Left forelimb (tissue), 1 donor: Measurements from ENCODE around the gene DUSP11.
"Not testable (repeated sequence)": the region's sequence is repeated elsewhere in the genome, so short reads cannot be mapped to it uniquely, and the experiment has no call there.

ENCODE experiments used
- DNase-seq: peaks from one replicate; pipeline ENCODE4 v3.0.0-alpha.2; 2018; ENCODE audit warnings: low spot score

Gene DUSP11

DNA sequence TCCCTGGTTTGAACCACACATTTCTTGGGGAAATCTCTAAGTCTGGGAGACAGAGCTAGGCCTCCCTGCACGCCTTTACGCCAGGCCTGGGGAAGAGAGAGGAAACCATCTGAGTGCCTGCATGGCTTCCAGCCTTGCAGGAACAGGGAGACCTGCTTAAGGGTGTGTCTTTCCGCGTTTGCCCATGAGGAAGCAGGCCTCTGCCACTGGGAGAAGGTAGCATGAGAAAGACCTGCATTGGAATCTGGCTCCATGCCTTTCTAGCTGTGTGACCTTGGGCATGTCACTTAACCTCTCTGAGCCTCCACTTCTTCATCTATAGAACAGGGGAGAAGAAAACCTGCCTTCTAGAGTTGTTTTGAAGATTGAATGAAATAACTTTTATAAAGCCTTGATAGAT is 62.2 kb downstream of the DUSP11 start:
- DNase-seq, result not testable (repeated sequence)

DNA sequence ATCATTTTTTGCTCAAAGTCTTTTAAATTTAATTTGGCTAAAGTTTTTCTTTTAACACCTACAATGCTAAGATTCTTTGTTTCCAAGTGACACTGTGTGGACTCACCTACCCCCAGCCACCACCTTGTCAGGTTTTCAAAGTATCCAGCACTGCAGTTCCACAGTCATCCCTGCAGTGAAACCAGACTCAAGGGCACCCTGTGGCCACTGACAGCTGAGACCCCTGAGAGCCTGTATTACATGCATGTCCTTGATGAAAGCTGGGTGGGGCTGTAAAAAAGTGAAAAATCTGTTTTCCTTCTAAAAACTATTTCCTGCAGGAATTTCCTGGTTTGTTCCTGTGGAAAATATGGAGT is 62.7 kb downstream of the DUSP11 start:
- DNase-seq, result no peak

DNA sequence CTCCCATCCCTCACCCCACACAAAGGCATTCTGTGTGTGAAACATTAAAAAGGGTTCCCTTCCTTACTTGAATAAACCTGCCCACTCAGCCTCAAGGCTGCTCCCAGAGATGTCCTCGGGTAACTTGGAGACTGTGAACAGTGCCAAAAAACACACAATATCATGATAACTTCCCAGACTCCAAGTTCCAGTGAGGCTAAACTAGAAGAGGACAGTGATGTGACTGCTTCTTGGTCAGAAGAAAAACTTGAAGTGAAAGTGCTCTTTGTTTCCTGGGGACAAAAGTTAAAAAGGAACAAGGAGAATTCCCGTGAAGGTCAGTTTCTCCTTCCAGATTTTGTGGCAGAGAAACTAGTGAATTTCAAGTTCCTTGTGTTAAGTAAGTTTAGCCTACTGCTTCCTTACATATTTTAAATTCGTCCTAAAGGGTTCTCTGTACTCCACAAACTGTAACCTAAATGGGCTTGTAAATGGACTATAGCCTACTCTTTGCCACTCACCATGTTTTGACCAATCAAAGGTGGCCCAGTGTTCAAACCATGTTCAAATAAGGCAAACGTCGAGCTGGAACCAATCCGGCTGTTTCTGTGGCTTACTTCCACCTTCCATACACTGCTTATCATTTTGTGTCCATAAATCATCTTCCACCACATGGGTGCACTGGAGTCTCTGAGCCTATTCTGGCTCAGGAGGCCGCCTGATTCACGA is 63.2 kb downstream of the DUSP11 start:
- no peak for DNase-seq

DNA sequence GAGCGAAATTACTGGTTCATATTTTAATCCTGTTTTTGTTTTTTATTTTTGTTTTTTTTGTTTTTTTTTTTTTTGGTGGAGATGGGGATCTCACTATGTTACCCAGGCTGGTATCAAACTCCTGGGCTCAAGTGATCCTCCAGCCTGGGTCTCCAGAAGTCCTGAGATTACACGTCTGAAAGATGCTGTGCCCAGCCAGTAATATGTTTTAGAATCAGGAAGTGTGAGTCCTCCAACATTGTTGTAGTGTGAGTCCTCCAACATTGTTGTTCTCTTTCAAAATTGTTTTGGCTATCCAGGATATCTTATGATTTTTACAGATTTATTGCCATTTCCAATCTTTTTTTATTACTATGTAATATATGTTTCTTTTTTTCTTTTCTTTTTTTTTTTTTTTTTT is 65.8 kb downstream of the DUSP11 start:
- DNase-seq, result no peak
